DND-41 (cell line): ENCODE measurements around the gene F7.

Experiments used
- ATAC-seq: fragments of 200-7000 bp; cut with Tn5 transposase; 3 replicates; pipeline ENCODE4 v1.9.1; 2021; ENCODE audit warnings: low read depth; ENCODE audit not compliant: insufficient read depth
- DNase-seq: peaks from one replicate; pipeline ENCODE4 v3.0.0-alpha.2; 2020
- H2AFZ ChIP-seq: 2 replicates; pipeline ENCODE4 v1.6.0; 2012; ENCODE audit warnings: low read depth, low read length
- H3K27ac ChIP-seq: 2 replicates; pipeline ENCODE4 v1.5.1; 2012; ENCODE audit warnings: low read length, inconsistent platforms
- H3K27me3 ChIP-seq: fragments of 200-600 bp; sonication (generic); 2 replicates; pipeline ENCODE4 v1.6.0; 2012; ENCODE audit warnings: low read length, mild to moderate bottlenecking, inconsistent platforms; ENCODE audit not compliant: insufficient read depth, poor library complexity
- H3K36me3 ChIP-seq: 2 replicates; pipeline ENCODE4 v1.5.1; 2012; ENCODE audit warnings: low read length, inconsistent platforms; ENCODE audit not compliant: insufficient read depth
- H3K4me1 ChIP-seq: 2 replicates; pipeline ENCODE4 v1.5.1; 2012; ENCODE audit warnings: mild to moderate bottlenecking, low read length; ENCODE audit not compliant: insufficient read depth
- H3K4me2 ChIP-seq: 2 replicates; pipeline ENCODE4 v1.6.0; 2012; ENCODE audit warnings: mild to moderate bottlenecking, moderate library complexity, low read length, inconsistent platforms; ENCODE audit not compliant: insufficient read depth
- H3K4me3 ChIP-seq, 2 experiments: fragments of 200-600 bp in 1 of 2; shearing (Covaris generic) in 1 of 2; 2 replicates each; pipeline ENCODE4 v1.5.1; 2012 to 2016; ENCODE audit warnings: inconsistent platforms in 2 of 2, low read length in 2 of 2, mild to moderate bottlenecking in 2 of 2, low read depth in 1 of 2, moderate library complexity in 1 of 2
- H3K79me2 ChIP-seq: 2 replicates; pipeline ENCODE4 v1.6.0; 2012; ENCODE audit warnings: low read length, inconsistent platforms; ENCODE audit not compliant: insufficient read depth
- H3K9ac ChIP-seq: 2 replicates; pipeline ENCODE4 v1.6.0; 2012; ENCODE audit warnings: low read depth, mild to moderate bottlenecking, inconsistent platforms, low read length, moderate library complexity
- H3K9me3 ChIP-seq: 2 replicates; pipeline ENCODE4 v1.5.1; 2012; ENCODE audit warnings: low read length, moderate library complexity, mild to moderate bottlenecking, inconsistent platforms; ENCODE audit not compliant: insufficient read depth, severe bottlenecking
- H4K20me1 ChIP-seq: 2 replicates; pipeline ENCODE4 v1.6.0; 2012; ENCODE audit warnings: low read length; ENCODE audit not compliant: insufficient read depth
- CTCF ChIP-seq: IDR thresholded peaks from 2 replicates; pipeline ENCODE4 v1.5.1; 2012; ENCODE audit warnings: borderline replicate concordance, low read length, moderate library complexity, mild to moderate bottlenecking; ENCODE audit not compliant: poor library complexity, severe bottlenecking; ENCODE audit errors: extremely low read depth
- EZH2 ChIP-seq: IDR thresholded peaks from 3 replicates; pipeline ENCODE4 v1.6.1; 2012; ENCODE audit warnings: borderline replicate concordance, low read depth, mild to moderate bottlenecking, moderate library complexity, low read length, inconsistent platforms; ENCODE audit not compliant: severe bottlenecking

Gene F7

GRCh38 chr13:113066142-113066455, 39.5 kb upstream of the F7 start:
- H3K36me3 ChIP-seq: no peaks in the 10 kb centered on the region
- H3K9me3 ChIP-seq: no peaks in the 10 kb centered on the region
- no peak overlapping the region for H3K9ac ChIP-seq
- no peaks in the 10 kb centered on the region for H3K79me2 ChIP-seq
- H2AFZ ChIP-seq: no peak overlapping the region
- H3K27me3 ChIP-seq: no peaks in the 10 kb centered on the region
- H4K20me1 ChIP-seq: no peaks in the 10 kb centered on the region
- no peaks in the 10 kb centered on the region for H3K4me1 ChIP-seq
- DNase-seq (no peak), ATAC-seq (no peak)
- no peak overlapping the region for H3K4me2 ChIP-seq
- H3K27ac ChIP-seq: no peak overlapping the region
- TF ChIP-seq EZH2 (no peak), CTCF (no peak)
- H3K4me3 ChIP-seq: no peak overlapping the region

- no peak for ATAC-seq
- no peaks in the 10 kb centered on the region for H3K27me3 ChIP-seq
- no peak for DNase-seq
- H3K4me3 ChIP-seq: no peak overlapping the region
- no peaks in the 10 kb centered on the region for H3K79me2 ChIP-seq
- no peaks in the 10 kb centered on the region for H4K20me1 ChIP-seq
- H3K9me3 ChIP-seq: no peaks in the 10 kb centered on the region
- TF ChIP-seq EZH2: no peak
- no peak for TF ChIP-seq CTCF
- H3K4me2 ChIP-seq: no peak overlapping the region
- no peak overlapping the region for H2AFZ ChIP-seq
- H3K9ac ChIP-seq: no peak overlapping the region
- no peaks in the 10 kb centered on the region for H3K36me3 ChIP-seq
- H3K4me1 ChIP-seq: no peaks in the 10 kb centered on the region
- H3K27ac ChIP-seq: no peak overlapping the region
These were observed 38.8 kb upstream of the F7 start for GRCh38 chr13:113066746-113067145.

GRCh38 chr13:113069861-113070805, 35.5 kb upstream of the F7 start:
- H3K9me3 ChIP-seq: no peaks in the 10 kb centered on the region
- no peak overlapping the region for H2AFZ ChIP-seq
- H4K20me1 ChIP-seq: no peaks in the 10 kb centered on the region
- H3K4me2 ChIP-seq: no peak overlapping the region
- H3K27ac ChIP-seq: no peak overlapping the region
- no peak overlapping the region for H3K4me3 ChIP-seq
- no peaks in the 10 kb centered on the region for H3K36me3 ChIP-seq
- no peak overlapping the region for H3K9ac ChIP-seq
- no peak for DNase-seq
- H3K4me1 ChIP-seq: no peaks in the 10 kb centered on the region
- ATAC-seq: no peak
- TF ChIP-seq CTCF (no peak), EZH2 (no peak)
- no peaks in the 10 kb centered on the region for H3K79me2 ChIP-seq
- H3K27me3 ChIP-seq: no peaks in the 10 kb centered on the region
